BJ (cell line): Measurements from ENCODE around the gene RAD9A. TPM values are rescaled to one million over a fixed set of nuclear protein-coding genes. Genes with fewer than 3 reads are reported as not detected.

Source experiments
- CTCF ChIA-PET: fragments of 350-600 bp; formaldehyde crosslinking; extraction: SDS; loops from one replicate; lab custom pipeline; 2021; ENCODE audit warnings: antibody characterized with exemption, inconsistent platforms; lab: Yijun Ruan, JAX
- POLR2A ChIA-PET: fragments of 300-600 bp; sonication (Branson Sonifier 250); formaldehyde crosslinking; extraction: SDS; loops from one replicate; lab custom pipeline; 2021; ENCODE audit warnings: antibody characterized with exemption; lab: Charles Lee
- DNase-seq: peaks from one replicate; pipeline ENCODE4 v3.0.0-alpha.2; 2011; ENCODE audit warnings: low read depth
- H3K27me3 ChIP-seq: 2 replicates; pipeline ENCODE4 v1.6.0; 2011; ENCODE audit warnings: low read length; ENCODE audit not compliant: control insufficient read depth, insufficient read depth
- H3K36me3 ChIP-seq: 2 replicates; pipeline ENCODE4 v1.5.1; 2011; ENCODE audit warnings: low read length; ENCODE audit not compliant: control insufficient read depth, insufficient read depth
- H3K4me3 ChIP-seq: 2 replicates; pipeline ENCODE4 v1.5.1; 2011; ENCODE audit warnings: low read depth, mild to moderate bottlenecking, control low read depth, low read length
- polyA minus RNA-seq: library from RNA; depleted of rRNA, polyadenylated mRNA; stranded (reverse); fragments of >200 nt; gene quantifications from 2 replicates; pipeline ENCODE4 v1.2.3, GENCODE V29; 2011; rRNA and poly(A)+ RNA removed
- polyA plus RNA-seq: library from polyadenylated mRNA; depleted of rRNA; stranded (reverse); fragments of >200 nt; gene quantifications from 2 replicates; pipeline ENCODE4 v1.2.3, GENCODE V29; 2011; rRNA removed
- TF ChIP-seq, protein P1 (sequence below): IDR thresholded peaks from 2 replicates; pipeline ENCODE4 v1.5.1; 2011; ENCODE audit warnings: low read depth, mild to moderate bottlenecking, control low read depth, inconsistent platforms, low read length, moderate library complexity; ENCODE audit not compliant: insufficient read depth

The RAD9A gene
- polyA plus RNA-seq (5.9 and 10.7 TPM in 2 replicates), polyA minus RNA-seq (1.9 and 2.5 TPM in 2 replicates)

DNA sequence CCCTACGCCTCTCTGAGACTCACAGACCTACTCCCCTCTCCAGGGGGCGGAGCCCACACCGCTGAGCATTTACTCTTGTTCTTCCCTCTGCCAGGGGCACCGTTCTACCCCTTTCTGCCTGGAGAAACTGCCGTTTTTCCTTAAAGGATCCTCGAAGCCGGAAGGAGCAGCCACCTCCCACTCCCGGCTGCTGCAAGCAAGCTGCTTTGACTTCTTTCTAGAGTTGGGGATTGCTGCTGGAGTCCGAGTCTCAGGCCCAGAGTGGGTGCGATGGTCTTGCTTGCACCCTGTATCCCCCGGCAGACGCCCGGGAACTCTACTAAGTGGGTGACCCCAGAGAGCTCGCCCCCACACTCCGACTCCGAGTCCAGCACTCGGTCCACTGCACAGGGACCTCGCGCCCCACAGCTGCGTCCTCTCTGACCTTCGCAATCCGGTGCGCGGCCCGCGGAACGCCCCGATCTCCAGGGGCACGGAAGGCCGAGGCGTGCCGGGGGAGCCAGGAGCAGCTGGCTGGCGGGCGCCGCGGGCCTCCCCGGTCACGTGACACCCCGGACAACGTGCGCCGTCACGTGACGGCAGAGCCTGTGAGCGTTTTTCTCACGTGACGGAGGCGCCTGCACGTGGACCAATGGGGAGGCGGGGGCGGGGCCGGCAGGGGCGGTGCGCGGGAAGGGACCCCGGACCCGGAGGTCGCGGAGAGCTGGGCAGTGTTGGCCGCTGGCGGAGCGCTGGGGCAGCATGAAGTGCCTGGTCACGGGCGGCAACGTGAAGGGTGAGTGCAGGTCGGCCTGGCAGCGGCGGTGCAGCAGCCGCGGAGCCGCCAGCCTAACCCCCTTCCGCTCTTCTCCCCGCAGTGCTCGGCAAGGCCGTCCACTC, at the start of gene RAD9A:
Gene RAD9A, plus strand, starts transcription at position 683 of the 879 bp plus-strand sequence. Its CDS starts 59 bp downstream, at position 742.
- H3K27me3 ChIP-seq = no peaks in the 10 kb centered on the region; the same call in 1 of the 2 replicates
- ChIA-PET POLR2A (interaction anchor here (0.6 to 1.5 kb wide), 3 partner anchors 10 to 46 kb away, joined by 3 to 9 read pairs (median 6); partner anchors contain the start of genes CLCF1 and PPP1CA), CTCF (interaction anchor here (0.7 to 24.6 kb wide), 11 partner anchors 10 to 192 kb away, joined by 3 to 892 read pairs (median 5); partner anchors contain the start of genes GSTP1, PITPNM1, POLD4 and PPP1CA)
- H3K36me3 ChIP-seq = peaks cover 10% of the 10 kb centered on the region
- H3K4me3 ChIP-seq = peak within 1 kb of the TSS; percentile 92
- no peak for DNase-seq
- TF ChIP-seq, protein P1, sequence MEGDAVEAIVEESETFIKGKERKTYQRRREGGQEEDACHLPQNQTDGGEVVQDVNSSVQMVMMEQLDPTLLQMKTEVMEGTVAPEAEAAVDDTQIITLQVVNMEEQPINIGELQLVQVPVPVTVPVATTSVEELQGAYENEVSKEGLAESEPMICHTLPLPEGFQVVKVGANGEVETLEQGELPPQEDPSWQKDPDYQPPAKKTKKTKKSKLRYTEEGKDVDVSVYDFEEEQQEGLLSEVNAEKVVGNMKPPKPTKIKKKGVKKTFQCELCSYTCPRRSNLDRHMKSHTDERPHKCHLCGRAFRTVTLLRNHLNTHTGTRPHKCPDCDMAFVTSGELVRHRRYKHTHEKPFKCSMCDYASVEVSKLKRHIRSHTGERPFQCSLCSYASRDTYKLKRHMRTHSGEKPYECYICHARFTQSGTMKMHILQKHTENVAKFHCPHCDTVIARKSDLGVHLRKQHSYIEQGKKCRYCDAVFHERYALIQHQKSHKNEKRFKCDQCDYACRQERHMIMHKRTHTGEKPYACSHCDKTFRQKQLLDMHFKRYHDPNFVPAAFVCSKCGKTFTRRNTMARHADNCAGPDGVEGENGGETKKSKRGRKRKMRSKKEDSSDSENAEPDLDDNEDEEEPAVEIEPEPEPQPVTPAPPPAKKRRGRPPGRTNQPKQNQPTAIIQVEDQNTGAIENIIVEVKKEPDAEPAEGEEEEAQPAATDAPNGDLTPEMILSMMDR = no peak

DNA sequence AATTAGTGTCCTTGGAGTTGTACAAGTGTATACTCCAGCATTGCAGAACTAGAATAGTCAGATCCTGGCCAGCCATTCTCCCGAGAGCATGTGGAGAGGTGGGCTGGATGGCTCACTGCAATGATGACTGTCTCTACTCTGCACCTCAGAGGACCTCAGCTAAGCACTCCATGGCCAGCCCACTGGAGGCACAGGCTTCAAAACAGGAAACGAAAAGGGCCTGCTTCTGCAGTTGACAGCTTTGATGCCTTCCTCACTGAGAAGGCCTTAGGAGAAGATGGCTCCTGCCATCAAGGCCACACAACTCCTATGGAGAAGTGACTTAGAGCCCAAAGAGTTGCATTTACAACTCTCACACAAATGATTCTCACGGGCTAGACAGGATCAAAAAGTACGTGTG, 47.5 kb upstream of the RAD9A start:
- Histone ChIP-seq H3K27me3 (no peaks in the 10 kb centered on the region), H3K36me3 (no peaks in the 10 kb centered on the region), H3K4me3 (no peak overlapping the region)
- no peak for DNase-seq
- ChIA-PET CTCF (interaction anchor here (2.3 to 4.8 kb wide), 3 partner anchors 33 to 57 kb away, joined by 10 to 152 read pairs (median 14); partner anchors contain the start of genes CLCF1, PPP1CA and RAD9A), POLR2A (no interaction called here)
- TF ChIP-seq, protein P1 = no peak

DNA sequence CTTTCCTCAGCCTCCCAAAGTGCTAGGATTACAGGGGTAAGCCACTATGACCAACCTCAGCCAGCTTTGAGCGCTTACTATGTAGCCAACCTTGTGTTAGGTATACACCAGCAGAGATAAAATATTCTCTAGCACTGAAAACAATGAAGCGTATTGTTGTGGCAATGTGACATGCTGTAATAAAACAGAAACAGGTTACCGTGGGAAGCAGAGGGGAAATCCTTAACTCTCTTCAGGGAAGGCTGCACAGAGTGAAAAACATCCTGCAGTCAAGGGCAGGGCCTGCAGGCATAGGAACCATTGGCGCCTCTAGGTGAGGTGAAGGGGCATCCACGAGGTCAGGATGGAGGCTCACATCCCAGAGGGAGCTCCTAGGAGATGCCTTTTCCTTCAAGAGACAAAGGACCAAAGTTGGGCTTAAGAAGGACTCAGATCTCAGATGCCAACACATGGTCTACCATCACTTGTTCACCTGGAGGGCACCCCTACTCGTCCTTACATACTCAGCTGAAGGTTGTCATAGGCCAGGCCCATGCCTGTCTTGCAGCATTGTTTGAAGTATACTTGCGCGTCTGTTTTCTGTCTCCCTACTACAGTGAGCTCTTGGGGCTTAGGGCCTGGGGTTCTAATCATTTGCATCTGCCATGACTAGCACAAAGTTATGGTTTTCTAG, 46.4 kb upstream of the RAD9A start:
- TF ChIP-seq, protein P1 = no peak
- ChIA-PET POLR2A (interaction anchor here (1.0 kb wide), 1 partner anchor 47 kb away, joined by 6 read pairs; the partner anchor contains the start of gene RAD9A), CTCF (interaction anchor here (0.9 to 4.8 kb wide), 25 partner anchors 9 to 263 kb away, joined by 3 to 152 read pairs (median 6); partner anchors contain the start of genes CLCF1, PITPNM1, PPP1CA and RAD9A)
- Histone ChIP-seq H3K27me3 (no peaks in the 10 kb centered on the region), H3K36me3 (no peaks in the 10 kb centered on the region), H3K4me3 (no peak overlapping the region)
- DNase-seq = no peak

DNA sequence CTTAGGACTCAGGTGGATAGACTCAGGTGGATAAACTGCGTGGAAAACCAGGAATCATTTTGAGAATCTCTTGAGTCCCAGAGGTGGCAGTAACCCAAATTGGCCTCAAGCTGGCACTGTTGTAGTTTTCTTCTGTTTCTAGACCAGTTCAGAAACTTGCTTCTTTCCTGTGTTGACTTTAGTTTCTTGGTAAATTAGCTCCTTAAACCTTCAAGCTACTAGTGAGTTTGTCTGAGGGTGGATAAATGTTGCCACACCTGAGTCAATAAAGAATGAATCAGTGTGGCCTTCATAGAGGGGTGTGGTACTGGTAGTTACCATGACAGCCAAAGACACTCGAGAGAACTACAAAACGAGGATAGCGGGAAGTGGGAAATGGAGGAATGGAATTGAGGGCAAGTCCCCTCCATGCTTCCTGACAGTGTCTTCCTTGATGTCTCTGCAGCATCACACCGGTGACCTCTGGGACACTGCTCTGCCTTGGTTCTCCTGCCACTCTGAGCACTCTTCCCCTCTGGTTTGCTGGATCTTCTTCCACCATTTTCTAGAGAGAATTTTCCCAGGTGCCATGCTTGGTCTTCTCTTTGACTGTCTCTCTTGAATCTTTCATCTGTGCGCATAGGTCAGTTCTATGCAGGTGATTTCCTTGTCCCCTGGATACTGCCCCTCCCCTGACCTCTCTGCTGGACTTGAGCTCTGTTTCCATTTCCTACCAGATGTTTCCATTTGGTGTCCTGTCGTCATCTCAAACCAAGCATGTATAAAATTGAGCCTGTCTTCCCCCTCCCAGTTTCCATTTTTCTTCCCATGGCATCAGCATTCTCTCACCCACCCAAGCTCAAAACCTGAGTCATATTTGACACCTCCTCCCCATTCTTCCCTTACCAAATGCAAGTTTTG, 45.6 kb upstream of the RAD9A start:
- no peaks in the 10 kb centered on the region for H3K36me3 ChIP-seq
- no peak overlapping the region for H3K4me3 ChIP-seq
- ChIA-PET POLR2A (interaction anchor here (0.7 to 1.0 kb wide), 2 partner anchors 46 to 438 kb away, joined by 3 to 6 read pairs; partner anchors contain the start of gene RAD9A), CTCF (interaction anchor here (0.7 to 4.8 kb wide), 28 partner anchors 8 to 263 kb away, joined by 3 to 152 read pairs (median 5); partner anchors contain the start of genes CDK2AP2, CLCF1, PITPNM1 and PPP1CA)
- no peak for DNase-seq
- TF ChIP-seq, protein P1 = peak; percentile 81
- H3K27me3 ChIP-seq = no peaks in the 10 kb centered on the region
